Urinary bladder (tissue), 4 donors: Measurements from ENCODE around the gene AKR1E2. TPM values are rescaled to one million over a fixed set of nuclear protein-coding genes. Genes with fewer than 3 reads are reported as not detected.

Source experiments
- DNase-seq: peaks from one replicate; pipeline ENCODE4 v3.0.0-alpha.2; 2015; ENCODE audit errors: extremely low spot score
- H3K27ac ChIP-seq: one replicate; pipeline ENCODE4 v1.5.1; 2013; ENCODE audit warnings: low read depth, mild to moderate bottlenecking, moderate library complexity
- H3K36me3 ChIP-seq: one replicate; pipeline ENCODE4 v1.6.1; 2013; ENCODE audit warnings: mild to moderate bottlenecking, moderate library complexity; ENCODE audit not compliant: insufficient read depth
- H3K4me1 ChIP-seq: one replicate; pipeline ENCODE4 v1.6.1; 2013; ENCODE audit warnings: mild to moderate bottlenecking, moderate library complexity; ENCODE audit not compliant: insufficient read depth
- H3K4me3 ChIP-seq: one replicate; pipeline ENCODE4 v1.5.1; 2013; ENCODE audit warnings: low read depth, low read length
- WGBS: extraction: QIAGEN DNeasy Blood & Tissue Kit; methylation state at CpG from one replicate; pipeline ENCODE4 v1.1.7; 2013; 5-methylcytosine and 5-hydroxymethylcytosine counted together
- polyA plus RNA-seq: library from polyadenylated mRNA; stranded (reverse); fragments of 200-250 nt; gene quantifications from one replicate; pipeline ENCODE4 v1.2.3, GENCODE V29; 2013
- total RNA-seq: library from RNA; depleted of rRNA; stranded (reverse); fragments of >200 nt; gene quantifications from one replicate; pipeline ENCODE4 v1.2.3, GENCODE V29; 2014
- donor health status: healthy with polysubstance abuse.
- donor health status: healthy.

Gene AKR1E2
- total and polyA plus RNA-seq, 2 donors: 3.9 to 23.0 TPM

DNA sequence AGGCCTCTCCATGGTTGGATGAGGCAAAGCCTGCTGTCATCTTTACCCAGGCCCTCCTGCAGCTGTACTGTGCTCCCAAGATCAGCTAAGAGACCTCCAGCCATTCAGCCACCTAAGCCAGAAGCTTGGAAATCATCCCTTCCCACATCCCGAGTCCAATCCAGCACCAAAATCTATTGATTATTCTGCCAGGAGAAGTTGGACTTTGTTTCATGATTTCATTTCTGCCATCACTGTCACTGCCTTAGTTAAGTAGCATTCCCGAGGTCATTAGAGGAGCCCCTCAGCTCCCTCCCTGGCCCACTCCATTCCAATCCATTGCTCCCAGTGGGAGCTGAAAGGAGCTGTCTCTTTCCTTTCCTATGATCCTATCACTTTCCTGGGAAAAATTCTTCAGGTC is 14.1 kb downstream of the AKR1E2 start:
- Histone ChIP-seq H3K27ac (no peak overlapping the region), H3K4me3 (no peak overlapping the region), H3K36me3 (no peaks in the 10 kb centered on the region), H3K4me1 (no peaks in the 10 kb centered on the region)
- no peak for DNase-seq
- WGBS: 90% methylated on average over 2 of the region's 2 CpGs

DNA sequence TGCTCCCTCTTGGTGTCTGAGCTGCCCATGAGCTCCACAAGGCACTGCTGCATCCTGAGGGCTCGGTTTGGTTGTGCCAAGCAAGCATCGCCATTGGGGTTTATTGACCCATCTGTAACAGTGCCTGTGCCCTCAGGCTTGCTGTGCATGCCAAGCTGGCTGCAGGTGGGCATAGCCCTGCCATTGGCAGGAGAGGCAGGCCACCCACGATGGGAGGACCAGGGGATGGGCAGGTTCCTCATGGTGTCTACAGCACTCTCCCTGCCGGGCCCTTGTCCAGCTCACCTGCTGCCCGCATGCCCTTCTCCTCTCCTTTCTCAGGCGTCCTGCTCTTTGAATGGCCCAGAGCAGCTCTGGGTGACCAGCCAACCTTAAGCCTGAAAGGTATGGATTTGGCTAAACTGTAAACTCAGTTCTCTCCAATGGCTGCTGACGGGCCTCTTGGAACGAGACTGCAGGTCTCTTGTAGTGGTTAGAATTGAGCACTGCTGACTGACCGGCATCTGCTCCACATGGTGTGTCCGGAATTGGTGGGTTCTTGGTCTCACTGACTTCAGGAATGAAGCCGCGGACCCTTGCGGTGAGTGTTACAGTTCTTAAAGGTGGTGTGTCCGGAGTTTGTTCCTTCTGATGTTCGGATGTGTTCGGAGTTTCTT is 17.6 kb downstream of the AKR1E2 start:
- no peak for DNase-seq

DNA sequence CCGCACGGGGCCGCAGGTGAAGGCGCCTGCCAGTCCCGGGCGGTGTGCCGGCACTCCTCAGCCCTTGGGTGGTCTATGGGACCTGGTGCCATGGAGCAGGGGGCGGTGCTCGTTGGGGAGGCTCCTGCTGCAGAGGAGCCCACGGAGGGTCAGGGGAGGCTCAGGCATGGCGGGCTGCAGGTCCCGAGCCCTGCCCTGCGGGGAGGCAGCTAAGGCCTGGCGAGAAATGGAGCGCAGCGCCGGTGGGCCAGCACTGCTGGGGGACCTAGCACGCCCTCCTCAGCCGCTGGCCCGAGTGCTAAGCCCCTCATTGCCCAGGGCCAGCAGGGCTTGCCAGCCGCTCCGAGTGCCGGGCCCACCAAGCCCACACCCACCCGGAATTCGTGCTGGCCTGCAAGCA is 18.9 kb downstream of the AKR1E2 start:
- Histone ChIP-seq H3K4me1 (no peaks in the 10 kb centered on the region), H3K36me3 (no peaks in the 10 kb centered on the region), H3K27ac (no peak overlapping the region), H3K4me3 (no peak overlapping the region)
- no peak for DNase-seq
- 97% methylated on average over 25 of the region's 25 CpGs for WGBS

More for the DNA sequence above, 17.6 kb downstream of the AKR1E2 start:
- H3K4me3 ChIP-seq: no peak overlapping the region
- no peaks in the 10 kb centered on the region for H3K4me1 ChIP-seq
- H3K36me3 ChIP-seq: no peaks in the 10 kb centered on the region
- WGBS: 94% methylated on average over 16 of the region's 16 CpGs
- H3K27ac ChIP-seq: no peak overlapping the region

DNA sequence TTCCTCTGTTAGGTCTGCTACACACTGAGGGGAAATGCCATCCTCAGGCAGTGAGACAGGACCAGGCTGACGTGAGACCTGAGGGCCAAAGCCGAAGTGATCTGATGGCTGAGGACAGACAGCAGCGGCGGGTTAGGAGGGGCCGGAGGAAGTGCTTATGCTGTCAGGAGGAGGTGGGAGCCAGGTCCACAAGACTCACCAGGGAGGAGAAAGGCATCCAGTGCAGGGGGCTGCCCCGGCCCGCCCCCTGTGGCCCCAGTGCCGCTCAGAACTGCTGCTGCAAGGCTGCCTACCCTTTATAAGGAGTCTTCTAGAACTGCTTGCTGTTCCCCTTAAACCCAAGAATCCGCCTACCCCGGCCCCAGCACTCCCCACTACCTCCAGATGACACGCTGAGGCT is 19.8 kb downstream of the AKR1E2 start:
- H3K4me3 ChIP-seq: no peak overlapping the region
- 96% methylated on average over 11 of the region's 11 CpGs for WGBS
- no peak for DNase-seq

DNA sequence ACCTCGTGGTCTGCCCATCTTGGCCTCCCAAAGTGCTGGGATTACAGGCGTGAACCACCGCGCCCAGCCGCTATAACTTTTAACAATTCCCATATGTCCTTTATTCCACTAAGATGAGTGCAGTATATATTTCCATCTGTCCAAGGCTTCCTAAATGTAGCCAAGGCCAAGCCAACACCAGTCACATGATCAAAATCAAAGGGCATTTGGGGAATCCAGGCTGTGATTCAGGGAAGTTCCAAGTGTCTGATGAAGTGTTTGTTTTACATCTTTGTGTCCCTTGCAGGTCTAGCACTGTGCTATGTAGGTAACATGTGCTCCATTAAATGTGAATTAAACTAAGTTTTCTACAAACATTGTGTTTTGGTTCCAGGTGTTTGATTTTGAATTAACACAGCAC is 20.8 kb downstream of the AKR1E2 start:
- Histone ChIP-seq H3K27ac (no peak overlapping the region), H3K36me3 (no peaks in the 10 kb centered on the region), H3K4me3 (no peak overlapping the region), H3K4me1 (no peaks in the 10 kb centered on the region)
- WGBS: 86% methylated on average over 5 of the region's 5 CpGs
- DNase-seq: no peak

More for the DNA sequence above, 19.8 kb downstream of the AKR1E2 start:
- Histone ChIP-seq H3K27ac (no peak overlapping the region), H3K36me3 (no peaks in the 10 kb centered on the region), H3K4me1 (no peaks in the 10 kb centered on the region)

DNA sequence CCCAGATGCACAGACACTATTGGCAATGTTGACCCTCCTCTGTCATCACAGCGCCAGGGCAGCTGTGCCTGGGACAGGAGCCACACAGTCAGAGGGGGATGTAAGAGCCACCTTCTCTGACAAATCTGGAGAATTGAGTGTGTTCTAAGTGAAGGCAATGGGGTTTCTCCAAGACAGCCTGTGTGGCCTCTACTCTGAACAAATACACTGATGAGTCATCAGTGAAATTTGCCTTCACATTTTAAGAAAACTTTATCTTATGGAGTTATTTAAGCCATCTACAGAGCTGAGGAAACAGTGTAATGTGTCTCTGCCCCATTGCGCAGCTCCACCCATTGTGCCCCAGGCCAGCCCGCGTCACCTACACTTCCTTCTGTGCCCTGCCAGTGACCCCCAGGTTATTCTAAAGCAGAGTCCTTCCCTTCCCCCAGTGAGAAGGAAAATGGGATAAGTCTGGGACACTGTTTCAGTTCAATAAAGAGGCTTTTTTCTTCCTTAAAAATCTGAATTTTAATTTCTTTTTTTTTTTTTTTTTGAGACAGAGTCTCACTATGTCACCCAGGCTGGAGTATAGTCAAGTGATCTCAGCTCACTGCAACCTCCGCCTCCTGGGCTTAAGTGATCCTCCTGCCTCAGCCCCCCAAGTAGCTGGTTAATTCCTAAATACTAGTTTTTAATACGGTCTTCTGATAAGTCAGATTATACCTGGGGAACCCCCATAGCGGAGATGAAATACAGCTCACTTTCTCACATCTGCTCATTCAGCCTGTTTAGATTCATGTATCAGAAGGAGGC is 21.8 kb downstream of the AKR1E2 start:
- no peak for DNase-seq
- no peak overlapping the region for H3K27ac ChIP-seq
- WGBS: 61% methylated on average over 7 of the region's 7 CpGs

DNA sequence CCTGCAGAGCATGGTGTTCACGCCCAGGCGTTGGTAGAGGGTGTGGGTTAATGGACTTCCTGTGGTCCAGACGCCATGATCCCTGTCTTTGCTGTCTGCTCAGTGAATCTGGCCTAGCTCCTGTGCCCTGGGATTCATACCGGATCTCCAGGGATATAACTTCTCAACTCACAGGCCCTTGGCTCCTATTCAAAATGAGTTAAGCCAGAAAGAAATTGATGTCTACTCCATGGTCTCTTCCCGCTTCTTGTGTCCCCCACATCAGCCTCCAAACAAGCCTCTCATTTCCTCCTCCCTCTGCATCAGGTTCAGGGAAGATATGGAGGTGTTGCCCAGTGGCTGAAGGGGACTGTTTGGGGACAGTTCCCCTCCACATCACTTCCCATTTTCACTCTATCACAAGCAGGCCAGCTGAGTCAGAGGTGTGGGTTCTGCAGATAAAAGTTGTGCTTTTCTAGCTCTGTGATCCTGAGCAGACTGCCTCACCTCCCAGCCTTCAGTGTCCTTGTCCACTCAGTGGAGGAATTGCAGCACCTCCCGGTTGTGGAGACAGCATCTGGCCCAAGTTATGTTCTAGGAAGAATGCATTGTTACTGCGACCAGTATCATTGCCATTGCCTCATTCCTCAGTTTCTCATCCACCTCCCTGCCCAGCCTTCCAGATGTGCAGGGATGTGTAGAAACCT is 22.5 kb downstream of the AKR1E2 start:
- H3K4me3 ChIP-seq: no peak overlapping the region
- DNase-seq: no peak
- no peak overlapping the region for H3K27ac ChIP-seq
- no peaks in the 10 kb centered on the region for H3K36me3 ChIP-seq
- H3K4me1 ChIP-seq: no peaks in the 10 kb centered on the region
- 73% methylated on average over 7 of the region's 7 CpGs for WGBS

More for the DNA sequence above, 21.8 kb downstream of the AKR1E2 start:
- H3K4me3 ChIP-seq: no peak overlapping the region
- H3K4me1 ChIP-seq: no peaks in the 10 kb centered on the region
- H3K36me3 ChIP-seq: no peaks in the 10 kb centered on the region

DNA sequence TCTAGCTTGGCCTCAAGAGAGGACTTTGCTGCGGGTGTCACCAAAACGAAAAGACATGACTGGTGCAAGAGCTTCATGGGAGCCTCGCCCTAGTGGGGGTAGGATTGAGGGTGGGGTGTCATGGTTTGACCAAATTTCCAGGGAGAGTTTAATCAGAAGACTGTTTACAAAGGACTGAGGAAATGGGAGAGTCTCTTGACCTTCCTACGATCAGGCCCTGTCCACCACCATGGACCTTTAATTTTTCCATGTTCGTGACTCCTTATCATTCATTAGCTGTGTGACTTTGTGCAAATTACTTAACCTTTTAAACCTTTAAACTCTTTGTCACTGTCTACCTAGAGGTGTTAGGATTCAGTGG is 23.0 kb downstream of the AKR1E2 start:
- Histone ChIP-seq H3K4me3 (no peak overlapping the region), H3K27ac (no peak overlapping the region), H3K36me3 (no peaks in the 10 kb centered on the region), H3K4me1 (no peaks in the 10 kb centered on the region)
- DNase-seq: no peak
- 91% methylated on average over 5 of the region's 5 CpGs for whole genome bisulfite sequencing

DNA sequence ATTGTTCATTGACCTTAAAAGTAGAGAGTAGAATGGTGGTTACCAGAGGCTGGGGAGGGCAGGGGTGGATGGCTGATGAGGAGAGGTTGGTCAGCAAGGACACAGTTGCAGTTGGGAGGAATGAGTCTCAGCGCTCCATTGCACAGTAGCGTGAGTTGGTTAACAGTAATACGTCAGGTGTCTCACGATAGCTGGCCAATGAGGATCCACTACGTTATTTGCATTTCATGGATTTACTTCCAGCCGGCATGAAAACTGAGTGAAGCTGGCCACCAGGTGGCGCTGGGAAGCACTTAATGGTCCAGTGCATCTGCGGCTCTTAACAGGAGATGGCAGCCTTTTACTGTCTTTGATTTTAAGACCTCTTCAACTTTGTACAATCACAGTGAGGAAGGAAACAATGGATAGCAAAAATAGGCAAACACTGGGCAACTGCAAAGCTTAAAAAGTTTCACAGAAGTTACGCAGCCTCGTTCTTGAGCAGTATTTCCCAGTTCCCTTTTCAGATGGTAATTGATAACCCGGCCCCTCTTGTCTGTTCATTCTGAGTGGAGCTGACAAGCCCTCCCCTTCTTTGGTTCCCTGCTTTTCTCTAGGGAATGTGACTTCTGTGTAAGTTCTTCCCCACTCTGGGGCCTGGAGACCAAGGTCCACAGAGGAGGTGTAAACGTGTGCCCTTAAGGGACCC is 23.7 kb downstream of the AKR1E2 start:
- no peaks in the 10 kb centered on the region for H3K36me3 ChIP-seq
- no peak overlapping the region for H3K27ac ChIP-seq
- H3K4me1 ChIP-seq: no peaks in the 10 kb centered on the region
- no peak overlapping the region for H3K4me3 ChIP-seq
- DNase-seq: peak; percentile 80
- WGBS: 6% methylated on average over 12 of the region's 12 CpGs

DNA sequence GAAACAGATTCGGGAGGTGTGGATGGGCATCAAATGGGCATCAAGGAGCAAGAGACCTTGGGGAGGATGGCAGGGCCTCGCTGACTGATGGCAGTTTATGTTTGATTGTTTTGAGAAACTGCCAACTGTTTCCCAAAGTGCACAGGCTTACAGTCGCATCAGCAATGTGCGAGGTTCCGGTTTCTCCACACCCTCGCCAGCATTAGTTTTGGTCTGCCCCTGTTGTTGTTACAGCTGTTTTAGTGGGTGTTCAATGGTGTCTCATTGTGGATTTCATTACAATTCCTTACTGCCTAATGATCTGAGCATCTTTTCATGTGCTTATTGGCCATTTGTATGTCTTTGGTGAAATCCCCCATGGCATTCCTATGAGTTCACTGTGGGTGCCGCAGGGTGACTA is 24.4 kb downstream of the AKR1E2 start:
- H3K27ac ChIP-seq: no peak overlapping the region
- no peaks in the 10 kb centered on the region for H3K36me3 ChIP-seq
- H3K4me1 ChIP-seq: no peaks in the 10 kb centered on the region
- WGBS: 82% methylated on average over 7 of the region's 7 CpGs
- DNase-seq: no peak
- no peak overlapping the region for H3K4me3 ChIP-seq

DNA sequence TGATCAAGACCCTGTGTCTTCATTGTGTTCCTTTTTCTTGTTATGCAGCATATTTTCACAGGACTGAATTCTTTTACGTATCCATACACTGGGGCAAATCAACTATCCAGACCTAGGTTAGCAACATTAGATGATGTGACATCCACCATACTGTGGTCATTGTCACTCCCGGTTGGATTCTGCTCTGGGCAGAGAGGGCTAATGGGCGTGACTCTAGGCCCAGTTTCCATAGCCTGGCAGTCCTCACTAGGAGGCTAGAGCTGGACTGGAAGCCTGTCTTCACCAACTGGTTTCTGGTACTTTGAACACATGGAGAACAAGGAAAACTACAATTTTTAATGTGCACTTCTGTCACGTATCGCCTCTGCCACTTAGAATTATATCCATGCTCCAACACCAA is 25.2 kb downstream of the AKR1E2 start:
- Histone ChIP-seq H3K27ac (no peak overlapping the region), H3K4me1 (no peaks in the 10 kb centered on the region)
- DNase-seq: no peak

DNA sequence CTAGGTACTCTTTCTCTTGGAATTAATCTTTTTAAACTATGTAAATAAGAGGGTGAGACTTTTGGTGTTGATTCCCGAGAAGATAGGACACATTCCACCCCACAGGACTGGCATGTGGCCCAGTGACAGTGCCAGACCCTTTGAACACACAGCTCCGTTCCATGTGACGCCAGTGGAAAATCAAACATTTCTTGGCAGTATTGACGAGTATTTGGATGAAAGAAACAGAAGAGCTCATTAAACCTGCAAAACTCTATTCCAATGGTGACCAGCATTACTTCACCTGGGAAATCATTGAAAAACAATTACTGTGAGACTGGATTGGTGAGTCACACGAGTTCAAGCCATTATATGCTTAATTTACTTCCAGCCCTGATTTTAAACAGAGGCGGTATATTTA is 25.8 kb downstream of the AKR1E2 start:
- no peak for DNase-seq
- Histone ChIP-seq H3K27ac (no peak overlapping the region), H3K4me1 (no peaks in the 10 kb centered on the region), H3K4me3 (no peak overlapping the region), H3K36me3 (no peaks in the 10 kb centered on the region)
- WGBS: 40% methylated on average over 6 of the region's 6 CpGs

More for the DNA sequence above, 25.2 kb downstream of the AKR1E2 start:
- WGBS: 95% methylated on average over 5 of the region's 5 CpGs
- H3K4me3 ChIP-seq: no peak overlapping the region
- no peaks in the 10 kb centered on the region for H3K36me3 ChIP-seq

DNA sequence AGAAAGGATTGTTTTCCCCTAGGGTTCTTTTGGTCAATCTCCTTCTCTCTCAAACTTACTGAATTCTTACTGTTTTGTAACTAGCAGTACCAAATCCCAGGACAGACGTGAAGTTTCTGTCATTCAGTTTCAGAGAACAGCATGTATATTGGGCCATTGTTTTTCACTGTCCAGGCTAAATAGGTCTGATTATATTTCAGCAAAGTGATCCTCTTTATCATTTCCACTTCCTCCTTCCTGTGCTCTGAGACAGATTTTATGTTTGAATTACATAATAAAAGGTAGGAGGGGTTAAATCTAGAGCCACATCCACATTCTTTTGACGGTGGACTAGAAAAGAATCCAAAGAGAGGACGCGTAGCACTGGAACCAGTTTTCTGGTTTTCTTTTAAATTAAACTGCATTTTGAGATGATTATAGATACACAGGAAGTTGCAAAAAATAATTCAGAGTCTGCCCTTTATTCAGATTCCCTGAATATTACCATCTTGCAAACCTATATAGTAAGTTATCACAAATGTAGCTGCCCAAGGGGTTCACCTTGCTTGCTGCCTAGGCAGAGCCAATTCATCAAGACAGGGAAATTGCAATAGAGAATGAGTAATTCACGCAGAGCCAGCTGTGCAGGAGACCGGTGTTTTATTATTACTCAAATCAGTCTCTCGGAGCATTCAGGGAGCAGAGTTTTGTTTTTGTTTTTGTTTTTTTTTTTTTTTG is 40.1 kb downstream of the AKR1E2 start:
- Histone ChIP-seq H3K4me3 (no peak overlapping the region), H3K36me3 (no peaks in the 10 kb centered on the region), H3K4me1 (no peaks in the 10 kb centered on the region), H3K27ac (no peak overlapping the region)
- WGBS: 72% methylated on average over 7 of the region's 7 CpGs
- DNase-seq: no peak
